ENCODE measurements around the gene KRTAP9-7.
"Not testable (repeated sequence)": the region's sequence is repeated elsewhere in the genome, so short reads cannot be mapped to it uniquely, and the experiment has no call there.

KRTAP9-7 gene, protein sequence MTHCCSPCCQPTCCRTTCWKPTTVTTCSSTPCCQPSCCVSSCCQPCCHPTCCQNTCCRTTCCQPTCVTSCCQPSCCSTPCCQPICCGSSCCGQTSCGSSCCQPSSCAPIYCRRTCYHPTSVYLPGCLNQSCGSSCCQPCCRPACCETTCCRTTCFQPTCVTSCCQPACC

DNA sequence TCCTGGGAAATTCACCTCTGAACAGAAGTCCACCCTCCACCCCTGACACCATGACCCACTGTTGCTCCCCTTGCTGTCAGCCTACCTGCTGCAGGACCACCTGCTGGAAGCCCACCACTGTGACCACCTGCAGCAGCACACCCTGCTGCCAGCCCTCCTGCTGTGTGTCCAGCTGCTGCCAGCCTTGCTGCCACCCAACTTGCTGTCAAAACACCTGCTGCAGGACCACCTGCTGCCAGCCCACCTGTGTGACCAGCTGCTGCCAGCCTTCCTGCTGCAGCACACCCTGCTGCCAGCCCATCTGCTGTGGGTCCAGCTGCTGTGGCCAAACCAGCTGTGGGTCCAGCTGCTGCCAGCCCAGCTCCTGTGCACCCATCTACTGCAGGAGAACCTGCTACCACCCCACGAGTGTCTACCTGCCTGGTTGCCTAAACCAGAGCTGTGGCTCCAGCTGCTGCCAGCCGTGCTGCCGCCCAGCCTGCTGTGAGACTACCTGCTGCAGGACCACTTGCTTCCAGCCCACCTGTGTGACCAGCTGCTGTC, at the start of gene KRTAP9-7:
Gene KRTAP9-7, plus strand, starts transcription at position 51 of the 543 bp plus-strand sequence. Its CDS starts 0 bp downstream, at position 51.
- DNase-seq (ENCODE audit: low spot score): not testable (repeated sequence)

DNA sequence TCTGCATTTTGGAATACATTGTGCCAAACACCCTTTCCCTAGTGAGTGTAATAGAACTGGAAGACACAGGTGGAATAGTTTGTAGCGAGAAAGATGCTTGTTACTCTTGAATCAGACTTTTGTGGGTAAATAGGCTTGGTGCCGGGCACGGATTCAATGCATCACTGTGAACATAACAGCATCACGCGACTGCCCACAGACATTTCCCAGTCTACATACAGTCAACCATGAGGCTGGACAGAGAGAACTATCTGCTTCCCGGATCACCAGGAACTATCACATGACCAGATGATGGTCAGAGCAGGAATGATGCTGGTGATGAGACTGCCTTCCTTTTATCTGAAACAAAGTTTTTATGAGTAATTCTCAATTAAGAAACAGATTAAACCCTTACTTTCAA, 49.4 kb upstream of the KRTAP9-7 start:
- no peak for DNase-seq (ENCODE audit: low spot score)

DNA sequence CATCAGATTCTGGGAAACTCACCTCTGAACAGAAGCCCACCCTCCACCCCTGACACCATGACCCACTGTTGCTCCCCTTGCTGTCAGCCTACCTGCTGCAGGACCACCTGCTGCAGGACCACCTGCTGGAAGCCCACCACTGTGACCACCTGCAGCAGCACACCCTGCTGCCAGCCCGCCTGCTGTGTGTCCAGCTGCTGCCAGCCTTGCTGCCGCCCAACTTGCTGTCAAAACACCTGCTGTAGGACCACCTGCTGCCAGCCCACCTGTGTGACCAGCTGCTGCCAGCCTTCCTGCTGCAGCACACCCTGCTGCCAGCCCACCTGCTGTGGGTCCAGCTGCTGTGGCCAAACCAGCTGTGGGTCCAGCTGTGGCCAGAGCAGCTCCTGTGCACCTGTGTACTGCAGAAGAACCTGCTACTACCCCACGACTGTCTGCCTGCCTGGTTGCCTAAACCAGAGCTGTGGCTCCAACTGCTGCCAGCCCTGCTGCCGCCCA, 48.9 kb upstream of the KRTAP9-7 start, which contains the start of gene KRTAP9-2:
Gene KRTAP9-2, plus strand, starts transcription at position 51 of the 498 bp plus-strand sequence. Its CDS starts 7 bp downstream, at position 58.
- not testable (repeated sequence) for DNase-seq (ENCODE audit: low spot score)

DNA sequence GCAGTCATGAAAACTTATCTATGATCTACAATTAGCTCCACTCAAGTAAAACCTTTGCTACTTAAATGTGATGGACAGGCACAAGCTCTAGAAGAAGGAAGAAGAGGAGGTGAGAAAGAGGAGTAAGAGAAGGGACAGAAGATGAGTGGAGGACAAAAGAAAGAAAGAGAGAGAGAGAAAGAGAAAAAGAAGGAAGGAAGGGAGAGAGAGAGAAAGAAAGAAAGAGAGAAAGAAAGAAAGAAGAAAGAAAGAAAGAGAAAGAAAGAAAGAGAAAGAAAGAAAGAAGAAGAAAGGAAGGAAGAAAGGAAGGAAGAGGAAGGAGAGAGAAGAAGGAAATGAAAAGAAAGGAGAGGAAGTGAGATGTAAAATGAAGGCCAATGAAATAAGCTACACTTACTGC, 45.4 kb upstream of the KRTAP9-7 start:
- DNase-seq (ENCODE audit: low spot score): no peak

DNA sequence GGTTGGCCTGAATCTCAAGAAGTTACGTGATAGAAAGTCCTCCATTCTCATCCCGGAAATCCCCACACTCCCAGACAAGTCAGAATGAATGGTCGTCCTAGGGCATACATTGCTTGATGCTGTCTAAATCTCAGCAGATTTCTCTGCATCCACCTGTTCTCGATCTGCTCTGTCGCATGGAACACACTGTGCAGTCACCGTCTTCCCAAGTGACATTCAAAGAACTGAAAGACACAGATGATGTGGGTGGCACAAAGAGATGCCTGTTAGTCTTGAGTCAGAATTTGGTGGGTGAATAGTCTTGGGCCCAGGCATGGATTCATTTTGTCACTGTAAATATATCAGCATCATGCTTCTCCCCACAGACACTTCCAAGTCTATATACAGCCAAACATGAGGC, 43.8 kb upstream of the KRTAP9-7 start:
- DNase-seq (ENCODE audit: low spot score): no peak

DNA sequence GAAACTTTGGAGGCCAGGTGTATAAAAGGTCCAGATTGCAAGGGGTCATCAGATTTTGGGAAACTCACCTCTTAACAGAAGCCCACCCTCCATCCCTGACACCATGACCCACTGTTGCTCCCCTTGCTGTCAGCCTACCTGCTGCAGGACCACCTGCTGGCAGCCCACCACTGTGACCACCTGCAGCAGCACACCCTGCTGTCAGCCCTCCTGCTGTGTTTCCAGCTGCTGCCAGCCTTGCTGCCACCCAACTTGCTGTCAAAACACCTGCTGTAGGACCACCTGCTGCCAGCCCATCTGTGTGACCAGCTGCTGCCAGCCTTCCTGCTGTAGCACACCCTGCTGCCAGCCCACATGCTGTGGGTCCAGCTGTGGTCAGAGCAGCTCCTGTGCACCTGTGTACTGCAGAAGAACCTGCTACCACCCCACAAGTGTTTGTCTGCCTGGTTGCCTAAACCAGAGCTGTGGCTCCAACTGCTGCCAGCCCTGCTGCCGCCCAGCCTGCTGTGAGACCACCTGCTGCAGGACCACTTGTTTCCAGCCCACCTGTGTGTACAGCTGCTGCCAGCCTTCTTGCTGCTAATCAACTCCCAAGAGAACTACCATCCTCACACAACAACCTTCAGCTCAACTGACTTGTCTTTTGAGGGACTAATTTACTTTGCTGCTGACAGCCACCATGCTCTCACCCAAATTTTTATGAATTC, 42.9 kb upstream of the KRTAP9-7 start, which contains the start of gene KRTAP9-3:
Gene KRTAP9-3, plus strand, starts transcription at position 51 of the 707 bp plus-strand sequence. Its CDS starts 53 bp downstream, at position 104.
- DNase-seq (ENCODE audit: low spot score): not testable (repeated sequence)

DNA sequence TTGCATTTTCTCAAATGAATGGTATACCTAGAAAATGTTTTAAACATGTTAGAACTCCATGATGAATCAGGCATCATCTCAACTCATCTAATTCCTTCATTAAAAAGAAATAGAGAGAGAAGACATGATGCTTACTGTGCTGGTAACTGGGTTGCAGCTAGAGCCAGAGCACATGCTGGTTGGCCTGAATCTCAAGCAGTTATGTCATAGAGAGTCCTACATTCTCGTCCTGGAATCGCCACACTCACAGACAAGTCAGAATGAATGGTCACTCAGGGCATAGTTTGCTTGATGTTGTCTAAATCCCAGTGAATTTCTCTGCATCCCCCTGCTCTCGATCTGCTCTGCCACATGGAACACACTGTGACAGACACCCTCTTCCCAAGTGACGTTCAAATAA, 38.4 kb upstream of the KRTAP9-7 start:
- not testable (repeated sequence) for DNase-seq (ENCODE audit: low spot score)

DNA sequence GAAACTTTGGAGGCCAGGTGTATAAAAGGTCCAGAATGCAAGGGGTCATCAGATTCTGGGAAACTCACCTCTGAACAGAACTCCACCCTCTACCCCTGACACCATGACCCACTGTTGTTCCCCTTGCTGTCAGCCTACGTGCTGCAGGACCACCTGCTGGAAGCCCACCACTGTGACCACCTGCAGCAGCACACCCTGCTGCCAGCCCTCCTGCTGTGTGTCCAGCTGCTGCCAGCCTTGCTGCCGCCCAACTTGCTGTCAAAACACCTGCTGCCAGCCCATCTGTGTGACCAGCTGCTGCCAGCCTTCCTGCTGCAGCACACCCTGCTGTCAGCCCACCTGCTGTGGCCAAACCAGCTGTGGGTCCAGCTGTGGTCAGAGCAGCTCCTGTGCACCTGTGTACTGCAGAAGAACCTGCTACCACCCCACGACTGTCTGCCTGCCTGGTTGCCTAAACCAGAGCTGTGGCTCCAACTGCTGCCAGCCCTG, 37.5 kb upstream of the KRTAP9-7 start, which contains the start of gene KRTAP9-8:
Gene KRTAP9-8, plus strand, starts transcription at position 51 of the 489 bp plus-strand sequence. Its CDS starts 53 bp downstream, at position 104.
- DNase-seq (ENCODE audit: low spot score): not testable (repeated sequence)

DNA sequence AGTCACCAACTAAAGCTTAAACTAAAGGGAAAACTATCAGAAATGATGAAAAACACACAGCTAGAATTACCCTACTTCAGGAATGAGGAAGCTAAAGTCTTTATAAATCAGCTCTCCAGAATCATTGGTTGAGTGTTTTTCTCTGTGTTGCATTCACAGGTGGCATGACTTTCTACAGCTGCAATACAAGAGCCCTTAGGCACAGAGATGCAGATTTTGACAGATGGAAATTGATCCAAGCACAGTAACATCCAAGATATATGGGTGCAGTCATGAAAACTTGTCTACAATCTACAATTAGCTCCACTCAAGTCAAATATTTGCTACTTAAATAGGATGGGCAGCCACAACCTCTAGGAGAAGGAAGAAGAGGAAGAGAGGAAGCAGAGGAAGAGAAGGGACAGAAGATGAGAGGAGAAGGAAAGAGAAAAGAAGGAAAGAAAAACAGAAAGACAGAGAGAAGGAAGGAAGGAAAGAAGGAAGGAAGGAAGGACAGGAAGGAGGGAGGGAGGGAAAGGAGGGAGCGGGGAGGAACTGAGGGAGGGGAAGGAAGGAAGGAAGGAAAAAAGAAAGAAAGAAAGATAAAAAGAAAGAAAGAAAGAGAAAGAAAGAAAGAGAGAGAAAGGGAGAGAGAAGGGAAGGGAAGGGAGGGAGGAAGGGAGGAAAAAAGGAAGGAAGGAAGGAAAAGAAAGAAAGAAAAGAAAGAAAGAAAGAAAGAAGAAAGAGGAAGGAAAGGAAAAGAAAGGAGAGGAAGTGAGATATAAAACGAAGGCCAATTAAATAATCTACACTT, 28.3 kb upstream of the KRTAP9-7 start:
- not testable (repeated sequence) for DNase-seq (ENCODE audit: low spot score)

DNA sequence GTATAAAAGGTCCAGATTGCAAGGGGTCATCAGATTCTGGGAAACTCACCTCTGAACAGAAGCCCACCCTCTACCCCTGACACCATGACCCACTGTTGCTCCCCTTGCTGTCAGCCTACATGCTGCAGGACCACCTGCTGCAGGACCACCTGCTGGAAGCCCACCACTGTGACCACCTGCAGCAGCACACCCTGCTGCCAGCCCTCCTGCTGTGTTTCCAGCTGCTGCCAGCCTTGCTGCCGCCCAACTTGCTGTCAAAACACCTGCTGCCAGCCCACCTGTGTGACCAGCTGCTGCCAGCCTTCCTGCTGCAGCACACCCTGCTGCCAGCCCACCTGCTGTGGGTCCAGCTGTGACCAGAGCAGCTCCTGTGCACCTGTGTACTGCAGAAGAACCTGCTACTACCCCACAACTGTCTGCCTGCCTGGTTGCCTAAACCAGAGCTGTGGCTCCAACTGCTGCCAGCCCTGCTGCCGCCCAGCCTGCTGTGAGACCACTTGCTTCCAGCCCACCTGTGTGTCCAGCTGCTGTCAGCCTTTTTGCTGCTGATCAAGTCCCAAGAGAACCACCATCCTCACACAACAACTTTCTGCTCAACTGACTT, 25.8 kb upstream of the KRTAP9-7 start, which contains the start of gene KRTAP9-4:
Gene KRTAP9-4, plus strand, starts transcription at position 51 of the 604 bp plus-strand sequence. Its CDS starts 34 bp downstream, at position 85.
- not testable (repeated sequence) for DNase-seq (ENCODE audit: low spot score)

DNA sequence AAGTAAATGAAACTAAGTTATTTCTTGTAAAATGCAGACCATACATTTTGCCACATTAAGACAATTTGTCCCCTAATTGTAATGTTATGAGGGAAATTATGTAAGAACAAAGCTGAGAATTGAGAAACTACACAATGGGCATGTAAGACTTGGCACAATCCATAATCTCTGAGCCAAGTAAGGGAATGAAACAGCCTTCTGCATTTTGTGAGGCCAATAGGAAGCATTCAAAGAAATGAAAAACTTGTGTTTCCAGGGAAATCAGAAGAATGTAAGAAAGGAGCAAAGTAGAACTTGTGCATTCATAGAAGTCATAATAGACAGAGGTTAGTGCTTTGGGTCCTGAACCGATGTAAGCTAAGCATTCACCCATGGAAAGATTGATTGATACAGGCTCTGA, 24.2 kb upstream of the KRTAP9-7 start:
- no peak for DNase-seq (ENCODE audit: low spot score)

DNA sequence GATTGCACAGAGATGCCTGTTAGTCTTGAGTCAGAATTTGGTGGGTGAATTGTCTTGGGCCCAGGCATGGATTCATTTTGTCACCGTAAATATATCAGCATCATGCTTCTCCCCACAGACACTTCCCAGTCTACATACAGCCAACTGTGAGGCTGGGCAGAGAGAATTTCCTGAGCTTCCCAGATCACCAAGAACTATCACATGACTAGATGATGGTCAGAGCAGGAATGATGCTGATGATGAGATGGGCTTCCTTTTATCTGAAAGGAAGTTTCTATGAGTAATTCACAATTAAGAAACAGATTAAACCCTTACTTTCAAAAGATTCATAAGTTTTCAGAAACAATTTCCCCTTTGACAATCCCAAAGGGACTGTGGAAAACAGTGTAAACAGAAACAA, 20.6 kb upstream of the KRTAP9-7 start:
- DNase-seq (ENCODE audit: low spot score): no peak

DNA sequence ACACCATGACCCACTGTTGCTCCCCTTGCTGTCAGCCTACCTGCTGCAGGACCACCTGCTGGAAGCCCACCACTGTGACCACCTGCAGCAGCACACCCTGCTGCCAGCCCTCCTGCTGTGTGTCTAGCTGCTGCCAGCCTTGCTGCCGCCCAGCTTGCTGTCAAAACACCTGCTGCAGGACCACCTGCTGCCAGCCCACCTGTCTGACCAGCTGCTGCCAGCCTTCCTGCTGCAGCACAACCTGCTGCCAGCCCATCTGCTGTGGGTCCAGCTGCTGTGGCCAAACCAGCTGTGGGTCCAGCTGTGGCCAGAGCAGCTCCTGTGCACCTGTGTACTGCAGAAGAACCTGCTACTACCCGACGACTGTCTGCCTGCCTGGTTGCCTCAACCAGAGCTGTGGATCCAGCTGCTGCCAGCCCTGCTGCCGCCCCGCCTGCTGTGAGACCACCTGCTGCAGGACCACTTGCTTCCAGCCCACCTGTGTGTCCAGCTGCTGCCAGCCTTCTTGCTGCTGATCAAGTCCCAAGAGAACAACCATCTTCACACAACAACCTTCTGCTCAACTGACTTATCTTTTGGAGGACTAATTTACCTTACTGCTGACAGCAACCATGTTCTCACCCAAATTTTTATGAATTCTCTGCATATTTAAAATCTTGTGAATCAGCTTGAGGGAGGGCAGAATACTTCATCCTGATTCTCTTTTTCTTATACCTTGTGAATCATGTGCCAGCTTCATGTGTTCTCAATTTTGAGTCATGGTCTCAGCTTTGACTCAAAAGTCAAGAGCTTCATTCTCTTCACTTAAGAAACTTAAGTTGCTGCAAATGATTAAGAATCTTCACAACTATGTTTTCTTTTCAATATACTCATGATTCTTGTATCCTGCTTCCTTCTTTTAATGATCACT, 19.9 kb upstream of the KRTAP9-7 start, which contains the start of gene KRTAP9-9:
Gene KRTAP9-9, plus strand, starts transcription at position 4 of the 910 bp plus-strand sequence.
- DNase-seq (ENCODE audit: low spot score): not testable (repeated sequence)

DNA sequence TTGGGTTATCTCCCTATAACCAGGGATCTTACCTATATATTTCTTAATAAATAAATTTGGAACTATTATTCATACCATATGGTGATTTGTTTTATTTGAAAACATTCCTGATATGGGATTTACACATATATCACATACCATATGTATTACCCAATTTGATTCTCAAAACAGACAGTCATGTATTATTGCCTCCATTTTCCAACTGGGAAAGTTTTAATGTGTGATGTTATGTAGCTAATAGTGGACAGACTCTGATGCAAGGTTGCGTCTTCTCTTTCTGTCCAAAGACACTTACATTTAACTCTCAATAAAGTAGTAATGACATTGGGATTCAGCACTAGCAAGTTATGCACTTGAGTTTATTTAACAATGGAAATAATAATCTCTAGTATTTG, 19.2 kb upstream of the KRTAP9-7 start:
- DNase-seq (ENCODE audit: low spot score): no peak

DNA sequence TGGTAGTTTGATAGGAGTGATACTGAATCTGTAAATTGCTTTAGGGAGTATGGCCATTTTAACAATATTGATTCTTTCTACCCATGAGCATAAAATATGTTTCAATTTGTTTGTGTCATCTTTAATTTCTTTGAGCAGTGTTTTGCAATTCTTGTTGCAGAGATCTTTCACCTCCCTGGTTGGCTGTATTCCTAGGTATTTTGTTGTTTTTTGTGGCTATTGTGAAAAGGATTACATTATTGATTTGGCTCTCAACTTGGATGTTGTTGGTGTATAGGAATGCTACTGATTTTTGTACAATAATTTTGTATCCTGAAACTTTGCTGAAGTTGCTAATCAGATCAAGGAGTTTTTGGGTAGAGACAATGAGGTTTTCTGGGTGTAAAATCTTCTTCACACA, 17.1 kb upstream of the KRTAP9-7 start:
- DNase-seq (ENCODE audit: low spot score): no peak

DNA sequence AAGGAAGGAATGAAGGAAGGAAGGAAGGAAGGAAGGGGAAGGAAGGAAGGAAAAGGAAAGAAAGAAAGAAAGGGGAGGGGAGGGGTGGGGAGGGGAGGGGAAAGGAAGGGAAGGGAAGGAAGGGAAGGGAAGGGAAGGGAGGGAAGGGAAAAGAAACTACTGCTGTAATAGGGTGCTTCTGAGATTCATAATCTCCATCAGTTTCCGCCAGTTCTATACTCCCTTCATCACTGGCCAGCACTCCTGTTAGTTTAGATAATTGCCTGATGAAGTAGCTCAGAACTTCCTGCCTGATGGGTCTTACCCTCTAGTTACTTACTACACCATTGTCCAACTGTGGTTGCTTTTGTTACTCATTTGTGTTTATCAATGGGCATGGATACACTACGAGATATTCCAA, 12.3 kb upstream of the KRTAP9-7 start:
- DNase-seq (ENCODE audit: low spot score): no peak

DNA sequence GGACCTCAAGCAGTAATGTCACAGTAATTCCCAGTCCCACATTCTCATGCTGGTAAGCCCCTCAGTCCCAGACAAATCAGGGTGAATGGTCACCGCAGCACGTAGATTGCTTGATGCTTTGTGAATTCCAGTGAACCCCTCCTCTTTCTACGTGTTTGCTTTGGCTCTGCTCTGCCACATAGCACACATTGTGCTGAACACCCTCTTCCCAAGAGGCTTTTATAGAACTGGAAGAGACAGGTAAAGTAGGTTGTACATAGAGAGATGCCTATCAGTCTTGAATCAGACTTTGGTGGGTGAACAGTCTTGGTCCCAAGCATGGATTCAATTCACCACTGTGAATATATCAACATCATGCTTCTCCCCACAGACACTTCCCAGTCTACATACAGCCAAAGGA, 10.9 kb upstream of the KRTAP9-7 start:
- DNase-seq (ENCODE audit: low spot score): no peak

DNA sequence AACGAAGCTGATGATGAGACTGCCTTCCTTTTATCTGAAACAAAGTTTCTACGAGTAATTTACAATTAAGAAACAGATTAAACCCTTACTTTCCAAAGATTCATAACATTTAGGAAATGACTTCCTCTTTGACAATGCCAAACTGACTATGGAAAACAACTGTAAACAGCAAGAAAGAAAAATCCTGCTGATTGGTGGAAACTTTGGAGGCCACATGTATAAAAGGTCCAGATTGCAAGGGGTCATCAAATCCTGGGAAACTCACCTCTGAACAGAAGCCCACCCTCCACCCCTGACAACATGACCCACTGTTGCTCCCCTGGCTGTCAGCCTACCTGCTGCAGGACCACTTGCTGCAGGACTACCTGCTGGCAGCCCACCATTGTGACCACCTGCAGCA, 10.4 kb upstream of the KRTAP9-7 start, which contains the start of gene KRTAP9-6:
Gene KRTAP9-6, plus strand, starts transcription at position 301 of the 400 bp plus-strand sequence. Its CDS starts 0 bp downstream, at position 301.
- DNase-seq (ENCODE audit: low spot score): no peak

DNA sequence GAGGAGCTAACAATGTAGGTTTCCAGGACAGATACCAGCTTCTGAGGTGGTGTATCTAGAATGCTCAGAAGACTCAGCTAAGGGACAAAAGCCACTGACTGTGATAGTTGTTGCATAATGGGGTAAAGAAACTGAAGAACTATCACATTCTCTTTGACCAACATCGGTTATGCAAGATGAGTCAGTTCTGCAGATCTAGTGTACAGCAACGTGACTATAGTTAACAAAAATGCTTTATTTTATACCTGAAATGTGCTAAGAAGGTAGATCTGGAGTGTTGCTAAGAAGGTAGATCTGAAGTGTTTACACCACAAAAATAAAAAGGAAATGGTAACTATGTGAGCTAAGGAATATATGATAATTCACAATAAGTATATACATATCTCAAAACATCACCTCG, 7.8 kb upstream of the KRTAP9-7 start:
- no peak for DNase-seq (ENCODE audit: low spot score)

DNA sequence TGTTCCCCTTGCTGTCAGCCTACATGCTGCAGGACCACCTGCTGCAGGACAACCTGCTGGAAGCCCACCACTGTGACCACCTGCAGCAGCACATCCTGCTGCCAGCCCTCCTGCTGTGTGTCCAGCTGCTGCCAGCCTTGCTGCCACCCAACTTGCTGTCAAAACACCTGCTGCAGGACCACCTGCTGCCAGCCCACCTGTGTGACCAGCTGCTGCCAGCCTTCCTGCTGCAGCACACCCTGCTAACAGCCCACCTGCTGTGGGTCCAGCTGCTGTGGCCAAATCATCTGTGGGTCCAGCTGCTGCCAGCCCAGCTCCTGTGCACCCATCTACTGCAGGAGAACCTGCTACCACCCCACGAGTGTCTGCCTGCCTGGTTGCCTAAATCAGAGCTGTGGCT, 4.2 kb upstream of the KRTAP9-7 start:
- not testable (repeated sequence) for DNase-seq (ENCODE audit: low spot score)

All from kidney tubule cell (primary cell).